Parathyroid adenoma (tissue), 2 donors: ENCODE data around the gene SEZ6L.

Experiments used
- H2AFZ ChIP-seq: fragments of 300-600 bp; sonication (generic); one replicate; pipeline ENCODE4 v1.7.0; 2017; ENCODE audit warnings: antibody characterized with exemption, mild to moderate bottlenecking
- H3K27ac ChIP-seq: fragments of 300-600 bp; sonication (generic); one replicate; pipeline ENCODE4 v1.7.0; 2017
- H3K27me3 ChIP-seq: fragments of 300-600 bp; sonication (generic); one replicate; pipeline ENCODE4 v1.7.0; 2017; ENCODE audit warnings: low read length; ENCODE audit not compliant: control insufficient read depth, insufficient read depth
- H3K36me3 ChIP-seq: fragments of 300-600 bp; sonication (generic); one replicate; pipeline ENCODE4 v1.7.0; 2017; ENCODE audit warnings: low read length; ENCODE audit not compliant: control insufficient read depth, insufficient read depth
- H3K4me1 ChIP-seq: fragments of 300-600 bp; sonication (generic); one replicate; pipeline ENCODE4 v1.7.0; 2017; ENCODE audit warnings: control low read depth
- H3K4me2 ChIP-seq: fragments of 300-600 bp; sonication (generic); one replicate; pipeline ENCODE4 v1.7.0; 2017; ENCODE audit warnings: low read length
- H3K4me3 ChIP-seq: fragments of 300-600 bp; sonication (generic); one replicate; pipeline ENCODE4 v1.7.0; 2017; ENCODE audit warnings: low read depth, low read length
- H3K79me2 ChIP-seq: fragments of 300-600 bp; sonication (generic); one replicate; pipeline ENCODE4 v1.7.0; 2017; ENCODE audit warnings: control low read depth
- H3K9ac ChIP-seq: fragments of 300-600 bp; sonication (generic); one replicate; pipeline ENCODE4 v1.7.0; 2017; ENCODE audit warnings: mild to moderate bottlenecking
- H3K9me3 ChIP-seq: fragments of 300-600 bp; sonication (generic); one replicate; pipeline ENCODE4 v1.7.0; 2017; ENCODE audit warnings: low read length; ENCODE audit not compliant: control insufficient read depth
- TF ChIP-seq, protein P1 (sequence below): fragments of 300-600 bp; sonication (generic); IDR thresholded peaks from one replicate; pipeline ENCODE4 v1.7.0; 2017; ENCODE audit warnings: antibody characterized with exemption, mild to moderate bottlenecking
- donor health status: primary hyperparathyroidism.

SEZ6L gene

DNA sequence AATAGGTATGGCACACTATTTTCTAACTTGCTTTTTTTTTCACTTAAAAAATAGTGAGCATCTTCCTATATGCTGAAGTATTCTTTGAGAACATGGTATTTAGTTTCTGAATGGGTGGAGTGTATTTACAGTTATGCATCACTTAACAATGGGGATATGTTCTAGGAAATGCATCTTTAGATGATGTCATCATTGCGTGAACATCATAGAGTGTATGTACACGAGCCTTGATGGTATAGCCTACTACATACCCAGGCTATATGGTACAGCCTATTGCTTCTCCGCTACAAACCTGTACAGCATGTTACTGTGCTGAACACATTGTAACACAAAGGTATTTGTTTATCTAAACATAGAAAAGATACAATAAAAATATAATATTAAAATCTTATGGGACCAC is 135.5 kb downstream of the SEZ6L start:
- Histone ChIP-seq H2AFZ (no peak overlapping the region), H3K27me3 (no peaks in the 10 kb centered on the region), H3K27ac (no peak overlapping the region), H3K4me3 (no peak overlapping the region), H3K36me3 (no peaks in the 10 kb centered on the region), H3K4me2 (no peak overlapping the region), H3K9me3 (no peaks in the 10 kb centered on the region), H3K4me1 (no peaks in the 10 kb centered on the region), H3K9ac (no peak overlapping the region), H3K79me2 (no peaks in the 10 kb centered on the region)
- TF ChIP-seq, protein P1, sequence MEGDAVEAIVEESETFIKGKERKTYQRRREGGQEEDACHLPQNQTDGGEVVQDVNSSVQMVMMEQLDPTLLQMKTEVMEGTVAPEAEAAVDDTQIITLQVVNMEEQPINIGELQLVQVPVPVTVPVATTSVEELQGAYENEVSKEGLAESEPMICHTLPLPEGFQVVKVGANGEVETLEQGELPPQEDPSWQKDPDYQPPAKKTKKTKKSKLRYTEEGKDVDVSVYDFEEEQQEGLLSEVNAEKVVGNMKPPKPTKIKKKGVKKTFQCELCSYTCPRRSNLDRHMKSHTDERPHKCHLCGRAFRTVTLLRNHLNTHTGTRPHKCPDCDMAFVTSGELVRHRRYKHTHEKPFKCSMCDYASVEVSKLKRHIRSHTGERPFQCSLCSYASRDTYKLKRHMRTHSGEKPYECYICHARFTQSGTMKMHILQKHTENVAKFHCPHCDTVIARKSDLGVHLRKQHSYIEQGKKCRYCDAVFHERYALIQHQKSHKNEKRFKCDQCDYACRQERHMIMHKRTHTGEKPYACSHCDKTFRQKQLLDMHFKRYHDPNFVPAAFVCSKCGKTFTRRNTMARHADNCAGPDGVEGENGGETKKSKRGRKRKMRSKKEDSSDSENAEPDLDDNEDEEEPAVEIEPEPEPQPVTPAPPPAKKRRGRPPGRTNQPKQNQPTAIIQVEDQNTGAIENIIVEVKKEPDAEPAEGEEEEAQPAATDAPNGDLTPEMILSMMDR = no peak

- Histone ChIP-seq H2AFZ (no peak overlapping the region), H3K9ac (no peak overlapping the region), H3K9me3 (no peaks in the 10 kb centered on the region), H3K27me3 (no peaks in the 10 kb centered on the region), H3K4me2 (no peak overlapping the region), H3K79me2 (no peaks in the 10 kb centered on the region), H3K27ac (no peak overlapping the region), H3K4me3 (no peak overlapping the region), H3K4me1 (no peaks in the 10 kb centered on the region), H3K36me3 (no peaks in the 10 kb centered on the region)
- TF ChIP-seq, protein P1 = no peak
Measured at GRCh38 chr22:26308467-26308866, 139.2 kb downstream of the SEZ6L start.

GRCh38 chr22:26310616-26311015 is 141.4 kb downstream of the SEZ6L start:
- TF ChIP-seq, protein P1 = no peak
- Histone ChIP-seq H2AFZ (no peak overlapping the region), H3K9ac (no peak overlapping the region), H3K27ac (no peak overlapping the region), H3K4me3 (no peak overlapping the region), H3K9me3 (no peaks in the 10 kb centered on the region), H3K4me1 (no peaks in the 10 kb centered on the region), H3K4me2 (no peak overlapping the region), H3K79me2 (no peaks in the 10 kb centered on the region), H3K36me3 (no peaks in the 10 kb centered on the region), H3K27me3 (no peaks in the 10 kb centered on the region)

- TF ChIP-seq, protein P1 = no peak
- no peaks in the 10 kb centered on the region for H3K79me2 ChIP-seq
- H3K9me3 ChIP-seq = no peaks in the 10 kb centered on the region
- H3K27me3 ChIP-seq = no peaks in the 10 kb centered on the region
- H3K9ac ChIP-seq = no peak overlapping the region
- H3K4me1 ChIP-seq = no peaks in the 10 kb centered on the region
- H3K27ac ChIP-seq = no peak overlapping the region
- H3K4me3 ChIP-seq = no peak overlapping the region
- no peak overlapping the region for H2AFZ ChIP-seq
- no peak overlapping the region for H3K4me2 ChIP-seq
- H3K36me3 ChIP-seq = no peaks in the 10 kb centered on the region
Measured at GRCh38 chr22:26313291-26313690, 144.0 kb downstream of the SEZ6L start.

DNA sequence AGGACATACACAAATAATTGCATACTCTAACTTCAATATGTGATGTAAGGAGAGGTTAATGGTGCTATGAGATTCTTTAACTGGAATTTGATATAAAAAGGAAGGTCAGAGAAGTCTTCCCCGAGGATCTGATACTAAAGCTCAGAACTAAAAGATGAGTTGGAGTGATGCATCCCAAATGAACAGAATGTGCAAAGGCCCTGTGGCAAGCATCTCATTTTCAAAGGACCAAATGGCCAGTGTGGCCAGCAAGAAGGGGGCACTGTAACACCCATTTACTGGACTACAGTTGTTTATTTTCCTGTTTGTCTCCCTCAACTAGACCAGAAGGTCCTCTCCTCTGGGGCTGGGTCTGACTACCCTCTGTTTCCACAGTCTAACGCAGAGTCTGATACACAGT is 144.9 kb downstream of the SEZ6L start:
- H3K27me3 ChIP-seq = no peaks in the 10 kb centered on the region
- H3K4me3 ChIP-seq = no peak overlapping the region
- TF ChIP-seq, protein P1 = no peak
- H2AFZ ChIP-seq = no peak overlapping the region
- H3K27ac ChIP-seq = no peak overlapping the region
- no peaks in the 10 kb centered on the region for H3K4me1 ChIP-seq
- no peaks in the 10 kb centered on the region for H3K36me3 ChIP-seq
- no peak overlapping the region for H3K9ac ChIP-seq
- H3K4me2 ChIP-seq = no peak overlapping the region
- no peaks in the 10 kb centered on the region for H3K79me2 ChIP-seq
- no peaks in the 10 kb centered on the region for H3K9me3 ChIP-seq
